ENCODE data around the gene ROCK2.
"Not testable (repeated sequence)": the region's sequence is repeated elsewhere in the genome, so short reads cannot be mapped to it uniquely, and the experiment has no call there.

ROCK2 gene

DNA sequence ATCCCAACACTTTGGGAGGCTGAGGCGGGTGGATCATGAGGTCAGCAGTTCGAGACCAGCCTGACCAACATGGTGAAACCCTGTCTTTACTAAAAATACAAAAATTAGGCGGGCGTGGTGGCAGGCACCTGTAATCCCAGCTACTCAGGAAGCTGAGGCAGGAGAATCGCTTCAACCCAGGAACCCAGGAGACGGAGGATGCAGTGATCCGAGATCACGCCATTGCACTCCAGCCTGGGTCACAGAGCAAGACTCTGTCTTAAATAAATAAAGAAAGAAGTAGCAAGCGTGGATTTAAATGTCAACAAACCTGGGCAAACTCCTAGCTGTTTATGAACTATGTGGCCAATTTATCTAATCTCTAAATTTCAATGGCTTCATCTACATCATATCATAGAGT is 82.9 kb downstream of the ROCK2 start:
- not testable (repeated sequence) for ATAC-seq

DNA sequence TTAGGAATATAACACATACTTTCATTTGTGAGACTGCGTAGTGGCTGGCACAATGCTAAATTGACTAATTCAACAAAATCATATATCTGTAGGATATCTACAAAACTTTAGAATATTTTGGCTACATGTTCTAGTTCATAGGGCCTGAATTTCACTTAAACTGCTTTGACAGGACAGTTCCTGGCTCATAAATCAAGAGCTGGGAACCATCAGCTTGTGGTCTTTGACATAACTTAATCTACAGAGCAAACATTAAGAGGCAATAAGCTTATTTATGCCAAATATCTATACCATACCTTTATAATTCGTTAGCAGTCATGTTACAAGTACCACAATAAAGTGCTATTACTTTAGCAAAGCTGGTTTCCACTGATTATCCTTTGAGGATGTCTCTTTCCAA is 83.5 kb downstream of the ROCK2 start:
- ATAC-seq: no peak

DNA sequence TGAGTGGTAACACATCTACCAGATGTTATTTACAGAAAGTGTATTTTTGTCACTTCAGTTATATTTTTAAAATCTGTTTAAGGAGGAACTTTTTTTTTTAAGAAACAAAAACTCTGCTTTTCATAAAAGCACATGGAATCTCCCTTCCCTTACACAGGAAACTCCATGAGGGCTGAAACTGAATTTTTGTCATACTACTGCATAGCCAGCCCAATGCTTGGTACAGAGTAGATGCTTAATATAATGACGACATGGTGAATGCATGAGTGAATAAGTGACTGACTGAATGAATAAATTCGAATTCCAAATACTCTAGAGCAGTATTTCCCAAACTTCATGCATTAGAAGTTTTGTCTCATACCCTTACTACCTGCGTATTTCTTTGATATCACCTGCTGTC is 86.5 kb downstream of the ROCK2 start:
- ATAC-seq: no peak

DNA sequence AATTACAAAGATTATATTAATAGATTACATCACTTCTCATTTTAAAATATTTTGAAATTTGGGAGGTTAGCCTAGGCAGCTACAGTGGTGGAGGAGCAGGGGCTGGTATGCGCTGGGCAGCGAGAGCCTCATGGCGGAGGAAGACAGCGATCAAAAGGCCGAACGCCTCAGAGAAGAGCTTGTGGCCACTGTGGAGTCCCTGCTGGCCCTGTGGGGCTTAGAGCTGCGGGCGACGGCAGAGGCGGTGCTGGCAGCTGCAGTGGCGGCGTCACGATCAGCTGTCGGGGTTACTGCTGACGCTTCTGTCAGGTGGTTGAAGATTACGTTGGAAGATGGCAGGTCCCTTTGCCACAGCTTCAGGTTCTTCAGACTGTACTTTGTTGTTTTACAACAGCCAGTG is 87.4 kb downstream of the ROCK2 start:
- ATAC-seq: no peak

DNA sequence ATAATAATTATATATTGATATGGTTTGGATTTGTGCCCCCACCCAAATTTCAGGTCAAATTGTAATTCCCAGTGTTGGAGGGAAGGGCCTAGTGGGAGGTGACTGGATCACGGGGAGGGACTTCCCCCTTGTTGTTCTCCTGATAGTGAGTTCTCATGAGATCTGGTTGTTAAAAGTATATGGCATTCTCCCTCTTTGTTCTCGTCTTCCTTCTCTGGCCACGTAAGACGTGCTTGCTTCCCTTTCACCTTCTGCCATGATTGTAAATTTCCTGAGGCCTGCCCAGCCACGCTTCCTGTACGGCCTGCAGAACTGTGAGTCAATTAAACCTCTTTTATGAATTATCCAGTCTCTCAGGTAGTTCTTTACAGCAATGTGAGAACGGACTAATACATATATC is 88.3 kb downstream of the ROCK2 start:
- no peak for ATAC-seq

DNA sequence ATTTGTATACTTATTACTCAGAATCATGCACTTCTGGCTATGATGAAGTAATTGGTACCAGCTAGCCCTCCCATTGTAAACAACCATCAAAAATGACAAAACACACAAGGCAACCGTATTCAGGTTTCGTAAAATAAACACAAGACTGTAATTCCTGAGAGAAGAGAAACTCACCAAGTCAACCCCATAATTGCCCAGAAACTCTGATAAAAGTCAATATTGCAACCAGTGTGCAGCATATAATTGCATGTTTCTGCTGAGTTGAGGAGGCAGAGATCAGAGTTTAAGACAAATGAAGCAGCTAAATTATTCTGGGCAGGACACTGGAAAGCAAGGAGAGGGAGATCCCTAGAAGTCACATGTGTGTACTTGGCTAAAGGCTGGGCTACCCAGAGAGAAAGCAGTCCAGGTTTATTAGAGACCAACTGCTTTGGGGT is 90.3 kb downstream of the ROCK2 start:
- no peak for ATAC-seq

DNA sequence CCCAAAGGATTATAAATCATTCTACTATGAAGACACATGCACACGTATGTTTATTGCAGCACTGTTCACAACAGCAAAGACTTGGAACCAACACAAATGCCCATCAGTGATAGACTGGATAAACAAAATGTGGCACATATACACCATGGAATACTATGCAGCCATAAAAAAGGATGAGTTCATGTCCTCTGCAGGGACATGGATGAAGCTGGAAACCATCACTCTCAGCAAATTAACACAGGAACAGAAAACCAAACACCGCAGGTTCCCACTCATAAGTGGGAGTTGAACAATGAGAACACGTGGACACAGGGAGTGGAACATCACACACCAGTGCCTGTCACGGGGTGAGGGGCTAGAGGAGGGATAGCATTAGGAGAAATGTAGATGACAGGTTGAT is 92.0 kb downstream of the ROCK2 start:
- not testable (repeated sequence) for ATAC-seq

DNA sequence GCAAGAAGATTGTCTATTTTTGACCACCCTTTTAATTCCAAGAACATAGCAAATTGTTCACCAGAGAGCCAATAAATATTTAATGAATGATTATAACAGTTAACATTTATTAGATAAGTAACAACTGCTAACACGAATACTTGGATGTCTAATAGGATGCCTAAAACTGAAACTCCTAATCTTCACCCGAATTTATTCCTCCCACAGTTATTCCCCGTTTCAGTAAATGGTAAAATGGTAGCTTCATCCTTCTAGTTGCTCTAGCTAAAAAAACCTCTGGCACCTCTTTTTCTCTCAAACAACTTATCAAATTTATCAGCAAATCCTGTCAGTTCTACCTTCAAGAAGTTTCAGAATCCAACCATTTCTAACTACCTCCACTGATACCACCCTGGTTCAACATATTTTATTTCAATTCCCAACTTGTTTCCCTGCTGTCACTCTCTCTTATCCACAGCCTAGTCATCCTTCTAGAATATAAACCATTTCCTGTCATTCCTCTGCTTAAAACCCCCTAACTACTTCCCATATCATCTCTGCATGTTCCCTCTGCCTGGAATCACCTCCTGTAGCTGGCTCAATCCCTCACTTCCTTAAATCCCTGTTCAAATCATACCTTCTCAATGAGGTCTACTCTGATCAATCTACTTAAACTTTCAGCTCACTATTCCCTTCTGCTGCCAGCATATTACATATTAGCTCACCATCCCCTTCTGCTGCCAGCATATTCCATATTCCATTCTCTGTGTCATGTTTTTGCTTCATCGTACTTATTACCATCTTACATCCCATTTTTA is 93.8 kb downstream of the ROCK2 start:
- ATAC-seq: no peak

DNA sequence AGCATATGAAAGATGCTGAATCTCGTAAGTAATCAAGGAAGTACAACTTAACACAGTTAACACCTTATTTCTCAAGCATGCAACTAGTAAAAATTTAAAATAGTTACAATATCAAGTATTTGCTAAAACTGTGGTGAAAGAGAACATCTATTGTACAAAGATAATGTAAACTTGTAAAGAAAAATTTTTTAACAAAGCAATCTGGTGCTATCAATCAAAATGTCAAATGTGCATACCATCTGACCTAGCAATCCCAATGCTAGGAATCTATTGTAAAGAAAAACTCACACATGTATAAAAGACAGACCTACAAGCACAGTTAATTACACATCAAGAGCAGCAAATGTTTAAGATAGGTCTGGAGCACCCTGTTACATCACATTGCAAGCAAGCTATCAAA is 99.1 kb downstream of the ROCK2 start:
- ATAC-seq: no peak

DNA sequence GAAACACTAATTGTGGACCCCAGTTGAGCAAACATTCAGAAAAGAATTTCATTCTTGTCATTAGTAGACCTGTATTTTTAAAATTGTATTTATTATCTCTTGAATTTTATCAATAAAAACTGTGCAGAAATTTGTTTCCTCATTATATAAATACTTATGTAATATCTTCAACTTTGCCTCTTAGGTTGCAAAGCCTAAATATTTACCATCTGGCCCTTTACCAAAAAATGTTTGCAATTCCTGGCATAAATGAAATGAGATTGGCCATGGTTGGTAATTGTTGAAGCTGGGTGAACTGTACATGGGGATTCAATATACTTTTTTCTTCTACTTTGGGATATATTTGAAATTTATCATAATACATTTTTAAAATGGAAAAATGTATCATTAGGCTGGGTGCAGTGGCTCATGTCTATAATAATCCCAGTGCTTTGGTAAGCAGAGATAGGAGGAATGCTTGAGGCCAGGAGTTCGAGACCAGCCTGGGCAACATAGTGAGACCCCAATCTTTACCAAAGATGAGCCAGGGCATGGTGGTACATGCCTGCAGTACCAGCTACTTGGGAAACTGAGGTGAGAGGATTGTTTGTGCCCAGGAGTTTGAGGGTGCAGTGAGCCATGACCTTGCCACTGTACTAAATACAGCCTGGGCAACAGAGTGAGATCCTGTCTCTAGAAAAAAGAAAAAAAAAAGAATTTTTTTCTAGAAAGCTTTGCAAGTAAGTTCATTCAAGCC is 100.2 kb downstream of the ROCK2 start:
- ATAC-seq: no peak

DNA sequence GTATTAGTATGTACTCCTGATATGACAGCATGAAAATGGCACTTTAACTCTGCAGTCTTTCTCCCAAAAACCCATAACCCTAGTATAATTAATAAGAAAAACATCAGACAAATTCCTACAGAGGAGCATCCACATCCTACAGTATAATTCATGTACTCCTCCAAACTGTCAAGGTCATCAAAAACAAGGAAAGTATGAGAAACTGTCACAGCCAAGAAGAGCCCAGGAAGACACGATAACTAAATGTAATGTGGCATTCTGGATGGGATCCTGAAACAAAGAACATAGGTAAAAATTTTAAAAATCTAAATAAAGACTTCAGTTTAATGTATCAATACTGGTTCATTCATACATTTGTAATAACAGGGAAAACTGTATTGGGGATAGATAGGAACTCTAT is 100.9 kb downstream of the ROCK2 start:
- no peak for ATAC-seq

DNA sequence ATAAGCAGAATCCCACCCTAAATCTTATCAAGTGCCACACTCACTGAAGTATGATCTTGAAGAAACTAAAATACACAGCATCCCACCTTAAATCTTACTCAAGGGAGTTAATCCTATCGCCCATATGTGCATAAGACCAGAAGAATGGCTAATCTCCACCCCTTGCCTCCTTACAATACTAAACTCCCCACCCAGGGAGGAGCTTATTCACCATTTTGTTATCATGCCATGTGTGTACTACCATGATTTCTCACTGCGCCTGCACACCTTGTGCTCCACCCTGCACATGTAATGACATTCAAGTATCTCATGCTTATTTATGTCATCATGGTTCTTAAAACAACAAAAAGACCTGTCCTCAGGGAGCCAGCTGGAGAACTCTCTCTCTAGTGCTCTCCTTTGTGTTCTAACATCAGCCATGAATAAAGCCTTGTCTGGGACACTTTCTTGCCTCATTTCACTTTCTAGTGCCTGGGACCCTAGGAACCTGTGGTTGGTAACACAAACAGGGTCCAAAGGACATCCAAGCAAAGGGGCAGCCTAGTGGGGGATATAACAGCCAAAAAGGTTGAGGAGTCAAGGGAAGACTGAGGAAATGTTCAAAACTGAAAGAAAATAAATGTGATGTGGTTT is 101.8 kb downstream of the ROCK2 start:
- ATAC-seq: no peak

DNA sequence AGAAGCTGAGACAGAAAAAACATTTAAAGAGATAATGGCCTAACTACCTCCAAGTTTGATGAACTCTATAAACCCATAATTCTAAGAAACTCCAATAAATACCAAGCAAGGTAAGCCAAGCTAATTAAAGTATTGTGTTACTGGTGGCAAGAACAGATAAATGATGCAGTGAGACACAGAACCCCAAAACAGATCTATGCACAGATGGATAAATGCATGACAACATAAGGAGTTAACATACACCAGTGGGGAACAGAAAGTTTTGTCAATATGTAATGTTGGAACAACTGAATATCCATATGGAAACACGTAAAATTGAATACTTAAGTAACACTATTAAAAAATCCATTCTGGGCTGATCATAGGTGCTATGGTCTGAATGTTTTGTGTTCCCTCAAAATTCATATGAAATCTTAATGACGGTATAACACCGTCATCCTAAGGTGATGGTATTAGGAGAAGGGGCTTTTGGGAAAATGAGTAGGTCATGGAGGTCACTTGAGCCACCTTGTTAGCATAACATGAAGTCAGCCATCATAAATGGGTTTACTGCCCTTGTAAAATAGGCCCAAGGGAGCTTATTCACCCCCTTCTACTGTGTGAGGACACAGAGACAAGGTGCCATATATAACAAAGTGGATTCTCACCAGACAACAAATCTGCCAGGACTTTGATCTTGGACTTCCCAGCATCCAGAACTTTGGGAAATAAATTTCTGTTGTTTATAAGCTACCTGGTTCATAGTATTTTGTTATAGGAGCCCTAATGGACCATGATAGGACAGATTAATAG is 102.8 kb downstream of the ROCK2 start:
- no peak for ATAC-seq

DNA sequence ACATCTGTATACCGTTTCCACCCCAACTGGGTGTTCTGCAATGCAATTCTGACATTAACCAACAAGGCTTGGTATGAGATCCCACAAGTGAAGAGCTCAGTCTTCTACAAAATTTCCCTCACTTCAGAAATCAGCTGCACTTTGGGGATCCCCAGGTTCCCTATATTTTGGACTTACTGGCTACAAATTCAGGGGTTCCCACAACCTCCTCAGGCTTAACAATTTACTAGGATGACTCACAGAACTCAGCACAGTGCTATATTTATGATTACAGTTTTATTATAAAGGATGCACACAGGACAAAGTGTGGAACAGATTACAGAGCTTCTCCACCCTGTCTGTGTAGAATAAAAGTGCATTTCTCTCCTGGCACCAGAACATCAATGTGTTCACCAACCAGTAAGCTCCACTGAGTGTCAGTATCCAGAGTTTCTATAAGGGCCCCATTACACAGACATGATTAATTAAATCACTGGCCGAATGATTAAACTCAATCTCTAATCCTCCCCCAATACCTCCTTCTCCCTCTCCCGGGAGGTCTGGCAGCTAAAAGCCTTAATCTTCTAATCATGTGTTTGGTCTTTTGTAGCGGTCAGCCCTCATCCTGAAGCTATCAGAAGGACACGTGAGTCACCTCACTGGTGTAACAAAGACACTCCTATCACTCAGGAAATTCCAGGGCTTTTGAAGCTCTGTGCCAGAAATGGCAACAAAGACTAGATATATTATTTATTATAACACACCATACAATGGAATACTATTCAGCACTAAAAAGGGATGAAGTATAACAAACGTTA is 104.6 kb downstream of the ROCK2 start:
- ATAC-seq: no peak

DNA sequence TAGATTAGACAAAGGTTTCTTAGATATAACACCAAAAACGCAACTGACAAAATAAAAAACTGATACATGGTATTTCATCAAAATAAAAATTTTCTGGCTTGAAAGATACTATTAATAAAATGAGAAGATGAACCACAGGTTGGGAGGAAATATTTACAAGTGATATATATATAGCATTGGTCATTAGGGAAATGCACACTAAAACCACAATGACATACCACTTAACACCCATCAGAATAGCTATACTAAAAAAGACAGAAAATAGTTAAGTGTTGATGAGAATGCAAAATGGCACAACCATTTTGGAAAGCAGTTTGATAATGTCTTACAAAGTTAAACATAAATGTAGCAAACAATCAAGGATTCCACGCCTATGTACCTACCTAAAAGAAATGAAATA is 105.3 kb downstream of the ROCK2 start:
- ATAC-seq: no peak

DNA sequence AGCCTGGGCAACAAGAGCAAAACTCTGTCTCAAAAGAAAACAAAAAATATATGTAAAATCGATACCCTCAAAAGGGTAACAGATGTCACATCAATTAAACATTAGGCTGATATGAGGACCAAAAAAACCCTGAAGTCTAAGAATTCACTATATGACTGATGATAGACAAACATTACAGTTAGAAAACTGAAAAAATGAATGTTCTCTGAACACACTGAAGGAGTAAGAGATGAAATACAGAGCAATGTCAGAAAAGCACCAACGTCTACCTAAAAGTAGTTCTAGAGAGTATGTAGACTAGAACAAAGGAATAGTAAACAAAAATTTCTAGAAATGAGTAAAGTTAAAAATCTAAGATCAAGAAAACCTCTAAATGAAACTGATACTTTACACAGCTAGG is 107.3 kb downstream of the ROCK2 start:
- peak; percentile 28 to 33 for ATAC-seq

DNA sequence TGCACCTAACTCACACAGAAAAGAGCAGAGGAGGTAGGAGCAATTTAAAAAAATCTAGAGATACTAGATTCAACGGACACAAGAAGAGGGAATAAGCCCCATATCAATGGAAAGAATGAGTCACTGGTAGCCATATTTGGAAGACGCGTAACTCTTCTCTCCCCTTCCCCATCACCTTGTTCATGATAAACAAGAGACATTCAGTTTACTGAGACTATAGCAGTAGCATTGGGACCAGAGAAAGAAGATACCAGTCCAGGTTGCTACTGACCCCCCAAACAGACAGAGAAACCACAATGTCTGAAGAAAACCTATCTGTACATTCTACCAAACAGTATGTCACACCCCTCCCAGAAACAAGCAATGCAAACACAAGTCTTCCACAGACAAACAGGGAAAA is 108.1 kb downstream of the ROCK2 start:
- ATAC-seq: no peak

DNA sequence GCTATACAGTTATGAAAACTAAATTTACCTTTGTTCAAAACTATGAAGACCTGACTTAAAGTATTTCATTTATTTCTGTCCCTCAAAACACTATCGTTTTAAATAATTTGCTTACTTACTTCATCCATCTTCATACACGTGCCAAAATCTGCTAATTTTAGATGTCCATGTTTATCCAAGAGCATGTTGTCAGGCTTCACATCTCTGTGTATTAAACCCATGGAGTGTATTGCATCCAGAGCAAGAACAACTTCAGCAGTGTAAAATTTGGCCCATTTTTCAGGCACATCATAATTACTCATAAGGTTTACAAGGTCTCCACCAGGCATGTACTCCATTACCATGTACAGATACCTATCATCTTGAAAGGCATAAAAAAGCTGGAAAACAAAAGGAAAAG is 108.9 kb downstream of the ROCK2 start:
- no peak for ATAC-seq

DNA sequence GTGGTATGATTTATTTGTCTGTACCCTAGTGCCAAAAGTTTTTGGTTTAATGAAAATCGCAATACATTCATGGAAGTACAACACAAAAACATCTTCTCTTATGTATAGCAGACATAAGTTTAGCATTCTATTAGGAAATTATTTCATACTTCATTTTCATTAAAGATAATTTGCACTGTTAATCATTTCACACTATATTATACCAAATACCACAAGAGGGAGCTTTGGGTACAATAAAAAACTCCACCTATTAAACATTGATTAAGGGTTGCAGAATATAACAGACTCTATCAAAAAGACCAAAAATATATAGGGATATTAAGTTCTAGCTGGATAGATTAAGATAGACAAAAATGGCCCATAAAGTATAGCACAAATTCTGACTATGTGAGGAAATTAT is 110.1 kb downstream of the ROCK2 start:
- no peak for ATAC-seq

DNA sequence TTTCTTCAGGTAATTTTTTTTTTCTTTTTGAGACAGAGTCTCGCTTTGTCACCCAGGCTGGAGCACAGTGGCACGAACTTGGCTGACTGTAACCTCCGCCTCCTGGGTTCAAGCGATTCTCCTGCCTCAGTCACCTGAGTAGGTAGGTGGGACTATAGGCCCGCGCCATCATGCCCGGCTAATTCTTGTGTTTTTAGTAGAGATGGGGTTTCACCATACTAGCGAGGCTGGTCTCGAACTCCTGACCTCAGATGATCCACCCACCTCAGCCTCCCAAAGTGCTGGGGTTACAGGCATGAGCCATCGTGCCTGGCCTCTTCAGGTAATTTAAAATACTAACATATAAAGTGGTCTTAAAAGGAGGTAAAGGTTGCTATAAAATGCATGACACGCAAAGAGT is 113.2 kb downstream of the ROCK2 start:
- ATAC-seq: not testable (repeated sequence)

DNA sequence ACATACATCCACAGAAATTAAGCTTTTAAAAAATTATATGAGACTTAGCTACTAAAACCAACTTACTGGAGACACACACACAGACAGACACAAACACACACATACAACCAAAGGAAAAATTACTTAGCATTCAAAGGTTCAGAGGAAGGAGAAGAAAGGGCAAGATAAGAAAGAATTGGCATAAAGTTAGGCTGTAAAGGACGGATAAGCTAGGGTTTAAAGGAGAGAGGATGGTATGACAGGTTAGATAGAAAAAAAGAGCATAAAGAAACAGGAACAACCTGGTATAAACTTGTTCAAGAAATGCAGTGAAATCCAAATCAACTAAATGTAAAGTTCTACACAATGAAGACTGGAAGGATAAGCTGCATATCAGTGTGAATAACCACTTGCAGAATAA is 115.7 kb downstream of the ROCK2 start:
- no peak for ATAC-seq

DNA sequence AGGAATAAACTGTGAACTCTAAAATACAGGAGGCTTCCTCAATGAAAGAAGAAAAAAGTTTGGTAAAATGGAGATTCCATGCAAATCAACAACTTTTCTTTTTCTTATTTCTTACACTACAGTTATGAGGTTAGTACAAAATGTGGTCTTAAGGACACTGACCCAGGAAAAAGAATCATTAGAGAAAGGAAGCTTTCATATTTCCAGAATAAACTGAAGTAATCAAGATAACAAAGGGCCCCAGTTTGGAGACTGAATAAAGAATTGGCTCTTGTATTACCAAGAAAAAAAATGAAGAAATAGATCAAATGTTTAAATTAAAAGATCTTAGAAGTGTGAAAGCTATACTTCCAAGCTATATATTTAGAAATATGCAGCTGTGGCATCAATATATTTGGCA is 116.8 kb downstream of the ROCK2 start:
- ATAC-seq: no peak

Data from activated CD4-positive, CD25-positive, alpha-beta regulatory T cell treated with anti-CD3 and anti-CD28 coated beads, Interleukin-2, amount 50 U/mL, for 24 hours (primary cell).